IPS-15b (cell line): ENCODE measurements around the gene SERTAD3.
"Not testable (repeated sequence)": the region's sequence is repeated elsewhere in the genome, so short reads cannot be mapped to it uniquely, and the experiment has no call there.

ENCODE experiments used
- H3K27me3 ChIP-seq: one replicate; pipeline ENCODE4 v1.6.1; 2013; ENCODE audit warnings: low read length; ENCODE audit not compliant: control insufficient read depth, insufficient read depth
- H3K36me3 ChIP-seq: one replicate; pipeline ENCODE4 v1.6.1; 2013; ENCODE audit warnings: low read length; ENCODE audit not compliant: control insufficient read depth, insufficient read depth
- H3K4me1 ChIP-seq: one replicate; pipeline ENCODE4 v1.6.1; 2013; ENCODE audit warnings: mild to moderate bottlenecking, low read length; ENCODE audit not compliant: control insufficient read depth, insufficient read depth
- H3K4me3 ChIP-seq: one replicate; pipeline ENCODE4 v1.5.1; 2013; ENCODE audit warnings: low read depth, low read length
- H3K9ac ChIP-seq: one replicate; pipeline ENCODE4 v1.6.1; 2013; ENCODE audit warnings: low read depth, mild to moderate bottlenecking, low read length
- H3K9me3 ChIP-seq: one replicate; pipeline ENCODE4 v1.6.1; 2013; ENCODE audit warnings: mild to moderate bottlenecking, low read length; ENCODE audit not compliant: control insufficient read depth, insufficient read depth

The SERTAD3 gene

DNA sequence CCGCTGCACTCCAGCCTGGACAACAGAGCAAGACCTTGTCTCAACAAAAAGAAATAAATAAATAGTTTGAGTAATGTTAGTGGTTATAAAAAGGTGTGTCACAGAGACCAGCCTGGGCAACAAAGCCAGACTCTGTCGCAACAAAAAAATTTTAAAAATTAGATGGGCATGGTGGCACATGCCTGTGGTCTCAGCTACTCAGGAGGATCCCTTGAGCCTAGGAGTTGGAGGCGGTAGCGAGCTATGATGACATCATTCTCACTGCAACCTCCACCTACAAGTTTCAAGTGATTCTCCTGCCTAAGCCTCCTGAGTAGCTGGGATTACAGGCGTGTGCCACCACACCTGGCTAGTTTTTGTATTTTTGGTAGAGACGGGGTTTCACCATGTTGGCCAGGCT lies 9.8 kb upstream of the SERTAD3 start:
- not testable (repeated sequence) for H3K4me1 ChIP-seq, H3K9ac ChIP-seq, H3K9me3 ChIP-seq, H3K4me3 ChIP-seq, H3K27me3 ChIP-seq, H3K36me3 ChIP-seq

DNA sequence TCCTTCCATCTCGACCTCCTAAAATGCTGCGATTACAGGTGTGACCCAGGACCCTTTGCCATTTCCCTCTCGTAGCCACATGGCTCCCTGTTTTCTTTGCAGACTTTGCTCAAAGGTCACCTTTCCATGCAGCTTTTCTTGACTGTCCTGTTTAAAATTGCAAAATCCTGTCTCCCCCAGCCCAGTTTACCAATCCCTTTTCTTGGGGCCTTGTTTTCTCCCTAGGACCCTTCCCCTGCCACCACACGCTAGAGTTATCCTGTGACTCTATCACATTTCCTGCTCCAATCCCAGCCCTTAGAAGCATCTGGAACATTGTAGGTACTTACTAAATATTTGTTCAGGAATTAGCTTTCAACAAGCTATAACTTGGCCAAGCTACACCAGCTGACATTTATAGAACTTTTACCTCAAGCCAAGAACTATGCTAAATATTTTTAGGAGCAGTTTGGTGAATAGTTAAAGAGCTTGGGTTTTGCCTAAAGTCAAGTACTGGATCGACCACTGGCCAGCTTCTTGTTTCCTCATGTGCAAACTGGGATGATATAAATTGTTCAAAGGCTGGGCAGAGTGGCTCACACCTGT lies 9.1 kb upstream of the SERTAD3 start:
- no peaks in the 10 kb centered on the region for H3K4me1 ChIP-seq
- H3K9me3 ChIP-seq: no peaks in the 10 kb centered on the region
- no peak overlapping the region for H3K9ac ChIP-seq
- H3K36me3 ChIP-seq: no peaks in the 10 kb centered on the region
- no peak overlapping the region for H3K4me3 ChIP-seq
- H3K27me3 ChIP-seq: no peaks in the 10 kb centered on the region

DNA sequence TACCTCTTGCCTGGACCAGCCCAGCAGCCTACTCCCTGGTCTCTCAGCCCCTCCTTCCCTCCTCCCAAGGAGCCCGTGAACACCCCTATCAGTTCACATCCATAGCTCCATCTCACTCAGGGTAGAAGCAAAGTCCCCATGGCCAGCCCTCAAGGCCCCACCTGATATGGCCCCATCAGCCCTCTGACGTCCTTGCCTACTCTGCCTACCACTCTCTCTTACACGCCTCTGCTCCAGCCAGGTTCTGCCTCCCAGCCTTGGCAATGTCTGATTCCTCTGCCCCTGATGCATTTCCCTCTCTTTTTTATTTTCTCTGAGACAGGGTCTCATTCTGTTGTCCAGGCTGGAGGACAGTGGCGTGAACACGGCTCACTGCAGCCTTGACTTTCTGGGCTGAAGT lies 7.9 kb upstream of the SERTAD3 start:
- H3K9me3 ChIP-seq: no peaks in the 10 kb centered on the region
- H3K4me3 ChIP-seq: no peak overlapping the region
- no peaks in the 10 kb centered on the region for H3K4me1 ChIP-seq
- no peak overlapping the region for H3K9ac ChIP-seq
- no peaks in the 10 kb centered on the region for H3K27me3 ChIP-seq
- no peaks in the 10 kb centered on the region for H3K36me3 ChIP-seq

DNA sequence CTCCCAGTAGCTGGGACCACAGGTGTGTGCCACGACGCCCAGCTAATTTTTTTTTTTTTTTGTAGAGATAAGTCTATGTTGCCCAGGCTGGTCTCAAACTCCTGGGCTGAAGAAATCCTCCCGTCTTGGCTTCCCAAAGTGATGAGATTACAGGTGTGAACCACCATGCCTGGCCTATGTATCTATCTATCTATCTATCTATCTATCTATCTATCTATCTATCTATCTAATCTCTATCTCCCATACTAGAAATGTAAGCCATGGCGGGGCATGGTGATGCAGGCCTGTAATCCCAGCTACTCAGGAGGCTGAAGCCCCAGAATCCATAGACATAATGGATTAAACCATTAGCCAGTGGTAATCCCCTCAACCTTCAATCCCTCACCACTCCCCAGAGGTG lies 6.5 kb upstream of the SERTAD3 start:
- Histone ChIP-seq H3K9me3 (no peaks in the 10 kb centered on the region), H3K4me3 (no peak overlapping the region), H3K27me3 (no peaks in the 10 kb centered on the region), H3K36me3 (no peaks in the 10 kb centered on the region), H3K4me1 (peaks cover 8% of the 10 kb centered on the region), H3K9ac (no peak overlapping the region)

DNA sequence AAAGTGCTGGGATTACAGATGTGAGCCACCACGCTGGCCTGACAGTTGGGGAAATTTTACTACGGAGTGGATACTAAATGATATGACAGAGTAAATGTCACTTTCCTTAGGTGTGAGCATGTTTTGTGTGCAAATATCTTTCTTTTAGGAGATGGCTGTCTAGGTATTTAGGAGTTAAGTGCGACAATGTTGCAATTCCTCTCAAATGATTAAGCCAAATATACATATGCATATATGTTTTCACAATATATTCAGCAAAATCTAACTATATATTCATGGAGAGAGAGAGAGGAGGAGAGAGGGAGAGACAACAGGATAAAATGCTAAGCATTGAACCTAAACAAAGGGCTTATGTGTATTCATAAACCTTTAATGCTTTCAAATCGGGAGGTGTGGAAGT lies 5.4 kb upstream of the SERTAD3 start:
- H3K9ac ChIP-seq: no peak overlapping the region

DNA sequence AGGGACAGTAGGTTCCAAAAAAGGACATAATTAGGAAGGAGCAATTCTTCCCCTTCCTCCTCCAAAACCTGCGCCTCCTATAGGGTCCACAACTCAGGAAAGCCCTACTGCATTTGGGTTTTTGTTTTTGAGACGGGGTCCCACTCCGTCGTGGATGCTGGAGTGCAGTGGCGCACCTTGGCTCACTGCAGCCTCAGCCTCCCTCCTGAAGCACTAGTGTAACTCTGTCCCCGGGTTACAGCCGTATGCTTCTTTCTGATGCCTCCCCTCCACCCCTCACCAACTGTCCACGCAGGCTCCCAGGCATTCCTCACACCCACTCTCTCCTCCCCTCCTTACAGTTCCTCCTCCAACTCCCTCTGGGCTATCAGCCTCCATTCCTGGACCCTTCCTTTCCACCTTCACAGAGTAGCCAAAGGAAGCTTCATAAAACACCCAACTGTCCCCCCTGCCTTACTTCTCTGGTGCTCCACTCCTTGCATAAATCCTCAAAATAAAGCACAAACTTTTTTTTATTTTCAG lies 2.2 kb upstream of the SERTAD3 start:
- peak overlapping the region; percentile 56 for H3K9ac ChIP-seq
- H3K27me3 ChIP-seq: no peaks in the 10 kb centered on the region
- H3K4me3 ChIP-seq: peak overlapping the region; percentile 14
- peaks cover 4% of the 10 kb centered on the region for H3K36me3 ChIP-seq
- H3K4me1 ChIP-seq: peaks cover 16% of the 10 kb centered on the region
- H3K9me3 ChIP-seq: no peaks in the 10 kb centered on the region

More for the DNA sequence above, 5.4 kb upstream of the SERTAD3 start:
- Histone ChIP-seq H3K27me3 (no peaks in the 10 kb centered on the region), H3K36me3 (no peaks in the 10 kb centered on the region), H3K4me3 (no peak overlapping the region), H3K9me3 (no peaks in the 10 kb centered on the region), H3K4me1 (peaks cover 11% of the 10 kb centered on the region)

DNA sequence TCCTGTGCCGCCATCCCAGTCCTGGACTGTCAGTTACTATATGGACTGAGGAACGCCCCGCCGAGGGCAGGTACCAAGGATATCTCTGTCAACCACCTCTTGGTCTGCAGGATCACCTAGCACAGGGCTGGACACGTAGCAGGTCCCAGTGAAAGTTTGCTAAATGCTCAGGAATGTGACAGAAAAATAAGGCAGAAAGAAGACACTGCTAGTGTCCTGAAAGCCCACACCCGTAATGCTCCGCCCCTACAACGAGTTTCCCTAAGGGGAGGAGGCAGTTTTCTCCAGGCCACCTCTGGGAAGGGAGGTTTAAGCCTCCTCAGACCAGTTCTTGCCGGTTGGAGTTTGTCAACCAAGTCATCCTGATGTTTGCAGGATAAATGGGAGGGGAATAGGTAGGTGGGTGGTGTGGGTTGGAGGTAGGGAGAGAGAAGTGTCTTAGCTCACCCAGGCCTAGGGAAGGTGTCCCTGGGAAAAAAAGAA lies 1.7 kb upstream of the SERTAD3 start:
- Histone ChIP-seq H3K4me3 (peak overlapping the region; percentile 14), H3K36me3 (peaks cover 9% of the 10 kb centered on the region), H3K27me3 (no peaks in the 10 kb centered on the region), H3K9me3 (no peaks in the 10 kb centered on the region), H3K9ac (peak overlapping the region; percentile 38), H3K4me1 (peaks cover 16% of the 10 kb centered on the region)

DNA sequence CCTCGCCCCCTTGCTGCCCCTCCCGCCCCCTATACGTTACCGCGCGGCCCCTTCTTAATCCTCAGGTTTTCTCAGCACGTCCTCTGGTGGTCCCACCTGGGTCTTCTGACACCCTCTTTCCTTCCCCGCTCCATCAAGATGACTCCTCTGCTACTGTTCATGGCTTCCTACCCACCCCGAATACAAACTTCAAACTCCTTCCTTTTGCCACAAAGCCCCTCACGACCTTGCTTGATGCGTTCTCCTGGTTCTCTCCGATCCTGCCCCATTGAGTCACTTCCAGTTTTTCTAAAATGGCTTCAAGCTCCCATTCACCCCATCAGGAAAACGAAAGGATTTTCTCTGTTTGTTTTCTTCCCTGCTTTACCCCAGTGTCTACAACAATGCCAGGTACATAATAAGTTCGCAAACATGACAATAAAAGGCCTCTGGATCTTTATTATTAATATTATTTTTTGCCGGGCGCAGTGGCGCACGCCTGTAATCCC lies 734 bp upstream of the SERTAD3 start:
- H3K4me3 ChIP-seq: peak overlapping the region; percentile 97
- H3K36me3 ChIP-seq: peaks cover 14% of the 10 kb centered on the region
- peaks cover 16% of the 10 kb centered on the region for H3K4me1 ChIP-seq
- no peaks in the 10 kb centered on the region for H3K9me3 ChIP-seq
- no peaks in the 10 kb centered on the region for H3K27me3 ChIP-seq
- peak overlapping the region; percentile 5 for H3K9ac ChIP-seq

DNA sequence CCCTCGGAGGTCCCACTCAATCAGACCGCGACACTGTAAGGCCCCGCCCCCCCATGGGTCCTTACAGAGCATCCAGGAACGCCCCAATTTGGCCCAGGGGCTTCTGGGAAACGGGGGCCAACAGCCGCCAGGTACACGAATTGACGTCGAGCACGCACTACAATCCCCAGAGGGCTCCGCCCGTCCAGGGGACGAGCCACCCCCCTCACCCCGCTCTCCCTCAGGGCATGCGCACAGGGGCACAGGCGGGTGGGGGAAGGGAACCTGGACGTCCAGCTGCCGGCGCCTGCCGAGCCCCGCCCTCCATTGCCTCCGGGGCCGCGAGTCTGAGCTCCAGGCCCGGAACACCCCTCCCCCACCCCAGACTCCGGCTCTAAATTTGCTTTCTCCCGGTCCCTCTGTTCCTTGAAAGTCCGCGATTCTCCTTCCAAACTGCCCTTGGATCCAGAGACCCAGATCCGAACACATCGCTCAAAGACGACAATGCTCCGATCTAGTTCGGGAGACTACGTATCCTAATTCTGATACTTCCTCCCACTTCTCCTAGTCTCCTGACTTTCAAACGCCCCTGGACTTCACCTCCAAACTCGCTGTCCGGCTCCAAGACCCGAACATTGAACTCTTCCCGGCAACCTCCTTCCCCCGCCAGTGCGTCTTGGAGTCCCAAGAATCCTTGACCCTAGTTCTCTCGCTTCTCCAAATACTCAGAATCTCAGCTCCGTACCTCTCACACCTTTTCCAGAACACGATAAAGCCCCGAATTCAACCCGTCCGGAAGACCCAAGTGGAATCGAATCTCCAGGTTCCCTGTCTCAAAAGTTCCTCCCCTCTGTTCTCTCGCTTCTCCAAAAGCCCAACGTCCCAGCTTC lies 770 bp downstream of the SERTAD3 start:
- H3K36me3 ChIP-seq: peaks cover 14% of the 10 kb centered on the region
- H3K9me3 ChIP-seq: no peaks in the 10 kb centered on the region
- H3K27me3 ChIP-seq: no peaks in the 10 kb centered on the region
- peak overlapping the region; percentile 97 for H3K9ac ChIP-seq
- peak overlapping the region; percentile 97 for H3K4me3 ChIP-seq
- H3K4me1 ChIP-seq: peaks cover 16% of the 10 kb centered on the region

DNA sequence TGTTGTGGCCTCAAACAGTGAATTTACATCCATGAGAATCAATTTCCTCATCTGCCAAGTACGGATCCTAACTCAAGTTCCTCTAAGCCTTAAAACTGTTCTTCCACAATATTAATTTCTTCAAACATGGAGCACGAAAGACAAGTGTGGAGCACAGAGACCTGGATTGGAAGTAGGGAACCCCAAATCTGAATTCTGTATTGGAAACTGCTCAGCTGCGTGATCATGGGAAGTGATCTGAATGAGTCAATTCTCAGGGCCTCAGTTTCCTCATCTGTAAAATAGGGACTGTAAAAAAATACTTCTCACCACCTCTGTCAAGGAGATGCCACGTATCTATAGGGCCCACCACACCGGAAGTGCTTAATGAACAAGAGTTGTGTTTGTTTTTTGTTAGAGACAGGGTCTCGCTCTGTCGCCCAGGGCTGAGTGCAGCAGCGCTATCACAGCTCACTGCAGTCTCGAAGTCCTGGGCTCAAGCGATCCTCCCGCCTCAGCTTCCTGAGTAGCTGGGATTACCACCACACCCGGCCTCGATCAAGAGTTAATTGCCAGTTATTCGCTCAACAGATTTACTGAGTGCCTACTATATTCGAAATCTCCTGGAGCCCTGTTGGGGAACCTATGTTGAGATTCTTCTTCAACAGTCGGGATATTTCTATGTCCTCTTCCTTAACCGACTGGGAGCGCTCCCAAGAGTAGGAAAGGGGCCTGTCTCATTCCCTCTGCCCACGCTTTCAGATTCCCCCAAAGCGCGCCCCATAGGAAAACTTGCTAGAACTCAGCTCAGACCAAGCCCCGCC lies 1.6 kb downstream of the SERTAD3 start:
- H3K27me3 ChIP-seq: no peaks in the 10 kb centered on the region
- peaks cover 16% of the 10 kb centered on the region for H3K4me1 ChIP-seq
- no peaks in the 10 kb centered on the region for H3K9me3 ChIP-seq
- H3K36me3 ChIP-seq: peaks cover 14% of the 10 kb centered on the region
- H3K9ac ChIP-seq: peak overlapping the region; percentile 70
- H3K4me3 ChIP-seq: peak overlapping the region; percentile 79

DNA sequence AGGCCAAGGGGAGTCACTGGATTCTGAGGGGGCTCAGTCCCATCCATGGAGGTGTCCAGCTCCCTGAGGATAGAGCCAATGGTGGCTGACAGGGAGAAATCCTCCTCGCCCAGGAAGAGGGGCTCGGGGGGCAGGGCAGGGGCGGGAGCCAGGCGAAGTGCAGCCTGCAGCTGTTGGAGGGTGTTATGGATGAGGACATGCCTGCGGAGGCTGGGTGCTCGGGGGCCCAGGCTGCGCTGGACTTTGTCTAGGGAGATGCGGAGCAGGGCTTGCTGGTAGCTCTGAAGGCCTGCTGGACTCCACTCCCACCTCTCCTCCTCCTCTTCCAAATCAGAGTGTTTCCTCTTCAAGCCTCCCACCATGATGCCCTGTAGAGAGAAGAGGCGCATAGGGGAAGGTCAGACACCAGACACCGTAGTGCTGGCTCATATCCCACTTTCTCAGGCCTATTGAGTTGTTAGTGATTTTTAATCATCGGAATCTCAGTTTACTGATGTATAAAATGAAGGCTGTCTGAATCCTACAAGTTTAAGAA lies 2.3 kb downstream of the SERTAD3 start:
- no peaks in the 10 kb centered on the region for H3K9me3 ChIP-seq
- no peaks in the 10 kb centered on the region for H3K27me3 ChIP-seq
- peaks cover 14% of the 10 kb centered on the region for H3K36me3 ChIP-seq
- H3K9ac ChIP-seq: no peak overlapping the region
- H3K4me1 ChIP-seq: peaks cover 16% of the 10 kb centered on the region
- peak overlapping the region; percentile 79 for H3K4me3 ChIP-seq
